Hippocampal formation (tissue), 2 donors: ENCODE measurements around the gene FAM120AOS.

ENCODE experiments used
- DNase-seq, 2 donors: peaks; one replicate each; lab custom pipeline; 2025; lab: John Stamatoyannopoulos, UW

The FAM120AOS gene

GRCh38 chr9:93453047-93453914, at the start of gene FAM120AOS:
FAM120AOS (minus strand) TSS chr9:93453581; CDS start chr9:93452709, 872 bp downstream.
- peak; percentile 91 to 98 for DNase-seq

GRCh38 chr9:93501406-93501805, 48.0 kb upstream of the FAM120AOS start:
- DNase-seq = no peak

GRCh38 chr9:93500571-93501298, 47.4 kb upstream of the FAM120AOS start:
- DNase-seq = no peak

- DNase-seq = no peak
Observed at GRCh38 chr9:93496285-93496684, 42.9 kb upstream of the FAM120AOS start.

- DNase-seq = no peak
Observed at GRCh38 chr9:93493949-93494348, 40.6 kb upstream of the FAM120AOS start.

GRCh38 chr9:93492327-93492726, 38.9 kb upstream of the FAM120AOS start:
- DNase-seq = no peak

GRCh38 chr9:93491593-93492232, 38.3 kb upstream of the FAM120AOS start:
- DNase-seq = no peak

GRCh38 chr9:93488244-93488643, 34.9 kb upstream of the FAM120AOS start:
- DNase-seq = peak in 1 of 2 donors; percentile 35

GRCh38 chr9:93486268-93486667, 32.9 kb upstream of the FAM120AOS start:
- no peak for DNase-seq

GRCh38 chr9:93483497-93483896, 30.1 kb upstream of the FAM120AOS start:
- DNase-seq = no peak

- no peak for DNase-seq
Observed at GRCh38 chr9:93480728-93481324, 27.4 kb upstream of the FAM120AOS start.

GRCh38 chr9:93480262-93480661, 26.9 kb upstream of the FAM120AOS start:
- no peak for DNase-seq

GRCh38 chr9:93479726-93480125, 26.3 kb upstream of the FAM120AOS start:
- DNase-seq = no peak

- DNase-seq = no peak
Observed at GRCh38 chr9:93477397-93477796, 24.0 kb upstream of the FAM120AOS start.

GRCh38 chr9:93476924-93477323, 23.5 kb upstream of the FAM120AOS start:
- no peak for DNase-seq

GRCh38 chr9:93475856-93476255, 22.5 kb upstream of the FAM120AOS start:
- no peak for DNase-seq

GRCh38 chr9:93475108-93475507, 21.7 kb upstream of the FAM120AOS start:
- no peak for DNase-seq

GRCh38 chr9:93473411-93473810, 20.0 kb upstream of the FAM120AOS start:
- DNase-seq = no peak

GRCh38 chr9:93471124-93471523, 17.7 kb upstream of the FAM120AOS start:
- DNase-seq = no peak

- no peak for DNase-seq
Observed at GRCh38 chr9:93470391-93470790, 17.0 kb upstream of the FAM120AOS start.

- no peak for DNase-seq
Observed at GRCh38 chr9:93468763-93469456, 15.5 kb upstream of the FAM120AOS start.

GRCh38 chr9:93467462-93467861, 14.1 kb upstream of the FAM120AOS start:
- no peak for DNase-seq
